Measurements from ENCODE around the gene ZNF205.

DNA sequence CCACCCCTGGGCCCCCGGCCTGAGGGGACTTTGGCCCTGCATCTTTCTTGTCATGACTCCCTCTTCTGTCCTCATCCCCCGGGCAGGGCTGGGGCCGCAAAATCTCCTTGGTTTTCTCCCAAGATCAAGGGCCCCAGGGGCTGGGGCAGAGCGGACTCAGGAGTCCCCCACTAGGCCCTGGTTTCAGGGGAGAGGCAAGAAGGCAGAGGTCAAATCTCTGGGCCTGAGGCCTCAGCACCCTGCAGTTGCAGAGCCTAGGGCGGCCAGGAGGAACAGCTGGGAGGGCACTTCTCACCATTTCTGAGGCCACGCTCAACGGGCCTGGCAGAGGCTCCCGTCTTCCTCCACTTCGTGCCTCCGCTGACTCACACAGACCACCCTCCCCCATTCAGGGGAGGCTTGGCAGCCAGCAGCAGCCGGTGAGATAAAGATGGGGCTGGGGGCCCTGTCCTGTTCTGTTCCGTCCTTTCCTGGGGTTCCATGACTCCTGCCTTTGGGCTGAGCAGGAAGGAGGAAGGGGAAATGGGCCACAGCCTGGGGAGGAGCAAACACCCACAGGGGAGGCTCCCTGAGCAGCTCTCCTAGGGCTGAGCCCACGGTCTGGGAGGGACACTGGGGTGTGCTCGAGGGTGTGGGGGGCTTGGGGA is 25.7 kb upstream of the ZNF205 start:
- TF ChIP-seq, protein P1, sequence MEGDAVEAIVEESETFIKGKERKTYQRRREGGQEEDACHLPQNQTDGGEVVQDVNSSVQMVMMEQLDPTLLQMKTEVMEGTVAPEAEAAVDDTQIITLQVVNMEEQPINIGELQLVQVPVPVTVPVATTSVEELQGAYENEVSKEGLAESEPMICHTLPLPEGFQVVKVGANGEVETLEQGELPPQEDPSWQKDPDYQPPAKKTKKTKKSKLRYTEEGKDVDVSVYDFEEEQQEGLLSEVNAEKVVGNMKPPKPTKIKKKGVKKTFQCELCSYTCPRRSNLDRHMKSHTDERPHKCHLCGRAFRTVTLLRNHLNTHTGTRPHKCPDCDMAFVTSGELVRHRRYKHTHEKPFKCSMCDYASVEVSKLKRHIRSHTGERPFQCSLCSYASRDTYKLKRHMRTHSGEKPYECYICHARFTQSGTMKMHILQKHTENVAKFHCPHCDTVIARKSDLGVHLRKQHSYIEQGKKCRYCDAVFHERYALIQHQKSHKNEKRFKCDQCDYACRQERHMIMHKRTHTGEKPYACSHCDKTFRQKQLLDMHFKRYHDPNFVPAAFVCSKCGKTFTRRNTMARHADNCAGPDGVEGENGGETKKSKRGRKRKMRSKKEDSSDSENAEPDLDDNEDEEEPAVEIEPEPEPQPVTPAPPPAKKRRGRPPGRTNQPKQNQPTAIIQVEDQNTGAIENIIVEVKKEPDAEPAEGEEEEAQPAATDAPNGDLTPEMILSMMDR (conservative IDR thresholded peaks at IDR 0.05; ENCODE audit: low read depth, low read length), result no peak
- no peak for TF ChIP-seq RAD21 (IDR thresholded peaks at IDR 0.05; ENCODE audit: low read length)
- TF ChIP-seq FOS (IDR thresholded peaks at IDR 0.05; ENCODE audit: low read depth, low read length), result no peak
- no peak for TF ChIP-seq MXI1 (IDR thresholded peaks at IDR 0.05; ENCODE audit: borderline replicate concordance, low read depth, low read length)
- no peak for TF ChIP-seq CEBPB (IDR thresholded peaks at IDR 0.05; ENCODE audit: low read depth, low read length)
